Globus pallidus (tissue), 1 donor: Measurements from ENCODE around the gene TRAF3.
"Not testable (repeated sequence)": the region's sequence is repeated elsewhere in the genome, so short reads cannot be mapped to it uniquely, and the experiment has no call there.

Experiments
- DNase-seq: peaks from one replicate; pipeline ENCODE4 v3.0.0-alpha.2; 2015; ENCODE audit warnings: low spot score

TRAF3 gene

DNA sequence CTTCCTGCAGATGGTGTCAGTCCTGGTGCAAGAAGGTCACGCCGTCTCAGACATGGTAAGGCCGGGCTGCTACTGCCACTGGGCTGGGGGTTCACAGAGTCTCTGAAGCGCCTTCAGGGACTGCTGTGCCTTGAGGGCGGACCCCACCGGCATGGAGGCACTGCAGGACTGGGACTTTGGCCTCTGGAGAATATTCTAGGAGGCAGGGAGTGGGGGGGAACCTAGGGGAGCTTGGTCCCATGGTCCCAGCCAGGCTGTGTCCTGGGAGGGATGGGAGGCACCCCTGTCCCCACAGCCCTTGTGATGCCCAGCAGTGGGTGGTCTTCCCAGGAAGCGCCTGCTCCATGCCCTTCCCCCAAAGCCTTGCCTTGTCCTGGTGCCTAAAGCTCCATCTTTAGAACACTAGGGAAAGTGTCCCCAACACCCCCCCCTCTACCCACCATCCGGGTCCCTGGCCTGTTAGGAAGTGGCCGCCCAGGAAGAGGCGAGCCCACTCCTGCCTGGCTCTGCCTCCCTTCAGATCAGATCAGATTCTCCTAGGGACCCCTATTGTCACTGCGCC is 146.8 kb downstream of the TRAF3 start:
- DNase-seq = no peak

DNA sequence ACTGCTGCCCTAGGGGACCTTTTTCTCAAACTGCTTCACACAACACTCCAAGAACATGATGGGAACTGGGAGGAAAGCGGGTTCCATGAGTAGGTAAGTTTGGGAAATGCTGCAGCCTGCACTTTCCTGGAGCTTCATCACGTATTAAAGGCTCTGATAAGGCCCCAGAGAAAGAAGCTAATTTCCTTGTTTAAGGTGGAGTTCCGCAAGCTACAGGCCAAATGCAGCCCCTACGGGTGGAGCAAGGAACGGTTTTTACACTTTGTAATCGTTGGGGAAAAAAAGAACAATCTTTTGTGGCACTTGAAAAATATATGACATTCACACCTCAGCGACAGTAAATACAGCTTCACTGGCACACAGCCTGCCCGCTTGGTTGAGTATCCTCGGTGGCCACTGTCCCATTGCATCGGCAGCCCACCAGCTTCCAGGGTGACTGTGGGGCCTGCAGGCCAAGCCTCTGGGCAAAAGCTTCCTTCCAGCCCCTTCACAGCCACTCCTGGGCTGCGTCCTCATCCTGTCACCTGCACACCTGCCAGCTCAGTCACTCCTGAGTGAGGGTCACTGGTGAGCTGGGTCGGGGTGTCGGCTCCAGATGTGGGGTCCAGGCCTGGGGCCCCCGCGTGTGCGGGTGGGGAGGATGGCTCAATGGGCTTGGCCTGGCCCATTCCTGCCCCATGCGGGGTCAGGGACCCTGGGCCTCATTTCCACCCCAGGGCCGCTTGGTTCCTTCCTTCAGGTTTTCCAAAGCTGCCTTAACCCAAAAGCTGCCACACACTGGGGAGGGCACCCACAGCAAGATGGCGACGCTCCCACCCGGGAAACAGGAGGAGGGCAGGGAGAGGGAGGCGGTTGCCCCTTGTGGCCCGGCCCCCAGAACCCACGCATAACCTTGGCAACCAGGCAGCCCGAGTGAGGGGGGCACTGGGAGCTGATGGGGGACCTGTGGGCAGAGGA is 147.7 kb downstream of the TRAF3 start:
- DNase-seq = no peak

DNA sequence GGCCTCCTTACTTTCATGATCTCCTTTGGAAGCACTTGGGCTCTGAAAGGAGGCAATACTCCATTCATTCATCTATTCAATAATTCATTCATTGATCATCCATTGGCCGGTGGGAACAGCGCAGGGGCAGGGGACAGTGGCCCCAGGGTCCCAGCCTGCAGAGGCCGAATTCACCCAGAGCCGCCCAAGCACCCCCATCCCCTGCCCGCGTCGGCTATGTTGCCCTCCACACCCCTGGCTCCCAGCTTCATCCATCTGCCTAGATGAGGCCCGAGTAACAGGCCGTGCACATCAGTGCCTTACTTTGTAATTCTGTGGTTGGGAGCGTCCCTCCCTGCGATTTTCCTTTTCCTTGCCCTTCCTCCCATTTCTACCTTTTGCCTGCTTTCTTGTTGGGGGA is 148.4 kb downstream of the TRAF3 start:
- DNase-seq = no peak

DNA sequence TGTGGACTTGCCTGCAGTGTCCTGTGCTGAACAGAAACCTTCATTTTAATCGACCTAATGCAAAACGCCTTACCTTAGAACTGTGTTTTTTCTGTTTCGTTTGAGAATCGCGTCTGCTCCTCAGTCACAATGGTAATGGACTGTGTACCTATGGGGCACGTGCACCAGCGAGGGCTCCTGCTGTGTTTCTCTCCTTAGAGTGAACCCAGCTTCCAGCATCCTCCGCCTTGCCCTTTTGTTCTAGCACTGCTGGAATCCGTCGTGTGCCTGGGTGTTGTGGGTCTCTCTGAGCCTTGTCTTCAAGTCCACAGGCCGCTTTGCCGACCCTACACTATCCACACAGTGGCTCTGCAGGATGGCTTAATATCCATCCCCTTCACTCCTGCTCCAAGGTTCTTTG is 148.9 kb downstream of the TRAF3 start:
- DNase-seq = no peak

DNA sequence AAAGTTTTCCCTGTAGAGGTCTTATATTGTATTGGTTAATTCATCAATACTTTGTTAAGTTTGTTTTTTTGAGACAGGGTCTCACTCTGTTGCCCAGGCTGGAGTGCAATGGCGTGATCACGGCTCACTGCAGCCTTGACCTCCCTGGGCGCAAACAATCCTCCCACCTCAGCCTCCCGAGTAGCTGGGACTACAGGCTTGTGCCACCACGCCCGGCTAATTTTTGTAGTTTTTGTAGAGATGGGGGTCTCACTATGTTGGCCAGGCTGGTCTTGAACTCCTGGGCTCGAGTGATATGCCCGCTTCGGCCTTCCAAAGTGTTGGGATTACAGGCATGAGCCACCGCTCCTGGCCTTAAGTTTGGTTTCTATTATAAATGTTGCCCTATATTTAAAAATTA is 149.6 kb downstream of the TRAF3 start:
- DNase-seq = not testable (repeated sequence)

DNA sequence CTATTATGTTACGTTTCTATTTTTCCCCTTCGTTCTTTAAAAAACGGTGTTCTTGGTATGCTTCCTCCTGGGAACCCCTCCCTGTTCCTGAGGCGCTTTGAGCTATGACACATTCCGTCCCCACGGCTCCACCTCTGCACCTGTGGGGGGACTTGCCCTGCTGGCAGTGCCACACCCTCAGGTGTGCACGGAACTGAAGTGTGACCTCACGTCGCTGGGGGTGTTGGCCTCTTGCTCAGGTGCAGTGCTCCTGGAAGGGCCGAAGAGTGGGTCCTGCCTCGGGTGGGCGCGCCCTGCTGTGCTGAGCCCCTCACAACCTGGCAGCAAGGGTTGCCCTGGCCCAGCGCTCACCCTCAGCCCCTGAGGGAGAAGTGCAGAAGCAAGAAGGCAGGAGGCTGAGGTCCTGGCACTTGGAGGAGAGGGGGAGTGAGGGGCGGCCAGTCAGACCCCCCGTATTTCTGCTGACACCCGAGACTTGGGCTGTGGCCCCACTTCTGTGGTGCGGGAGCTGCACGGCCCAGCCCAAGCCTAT is 150.2 kb downstream of the TRAF3 start:
- no peak for DNase-seq

DNA sequence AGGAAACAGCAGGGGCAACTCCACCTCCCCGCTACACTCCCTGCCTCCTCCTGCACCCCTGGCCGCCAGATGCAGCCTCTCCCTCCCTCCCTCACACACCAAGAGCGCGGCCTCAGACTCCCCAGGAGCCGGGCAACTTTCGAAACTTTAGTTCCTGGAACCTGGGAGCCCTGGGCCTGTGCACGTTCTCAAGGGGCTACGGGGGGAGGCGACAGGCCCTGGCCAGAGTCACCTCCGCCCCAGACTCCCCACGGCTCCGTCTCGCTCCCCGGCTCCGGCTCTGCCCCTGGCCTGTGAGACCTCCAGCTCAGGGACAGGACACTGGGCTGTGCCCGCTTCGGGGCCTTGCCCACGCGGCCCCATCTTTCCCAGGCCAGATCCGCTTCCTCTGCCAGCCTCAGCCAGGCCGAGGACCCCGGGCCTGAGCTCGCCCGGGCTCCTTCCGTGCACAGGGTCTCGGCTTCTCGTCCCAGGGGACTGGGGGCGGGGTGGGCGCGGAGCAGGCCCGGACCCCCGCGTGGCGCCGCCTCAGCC is 150.7 kb downstream of the TRAF3 start:
- DNase-seq = no peak

DNA sequence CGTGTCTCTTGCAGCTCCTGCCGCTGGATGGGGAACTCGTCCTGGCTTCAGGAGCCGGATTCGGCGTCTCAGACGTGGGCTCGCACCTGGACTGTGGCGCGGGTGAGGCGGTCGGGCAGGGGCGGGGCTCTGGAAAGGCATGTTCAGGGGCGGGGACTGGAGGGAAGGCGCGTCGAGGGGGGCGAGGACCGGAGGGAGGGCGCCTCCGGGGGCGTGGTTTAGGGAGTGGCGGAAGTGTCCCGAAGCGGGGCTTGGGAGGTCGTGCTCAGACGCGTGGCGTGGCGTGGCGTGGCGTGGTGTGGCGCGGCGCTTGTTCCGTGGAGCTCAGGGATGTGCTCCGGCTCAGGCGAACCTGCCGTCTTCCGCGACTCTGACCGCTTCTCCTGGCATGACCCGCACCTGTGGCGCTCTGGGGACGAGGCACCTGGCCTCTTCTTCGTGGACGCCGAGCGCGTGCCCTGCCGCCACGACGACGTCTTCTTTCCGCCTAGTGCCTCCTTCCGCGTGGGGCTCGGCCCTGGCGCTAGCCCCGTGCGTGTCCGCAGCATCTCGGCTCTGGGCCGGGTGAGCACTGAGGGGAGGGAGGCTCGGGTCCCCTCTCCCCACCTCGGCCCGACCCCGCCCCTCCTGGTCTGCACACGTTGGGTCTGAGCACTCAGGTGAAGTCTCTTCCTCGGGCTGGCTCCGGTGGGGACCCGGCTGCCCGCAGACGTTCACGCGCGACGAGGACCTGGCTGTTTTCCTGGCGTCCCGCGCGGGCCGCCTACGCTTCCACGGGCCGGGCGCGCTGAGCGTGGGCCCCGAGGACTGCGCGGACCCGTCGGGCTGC is 151.4 kb downstream of the TRAF3 start:
- DNase-seq = no peak

DNA sequence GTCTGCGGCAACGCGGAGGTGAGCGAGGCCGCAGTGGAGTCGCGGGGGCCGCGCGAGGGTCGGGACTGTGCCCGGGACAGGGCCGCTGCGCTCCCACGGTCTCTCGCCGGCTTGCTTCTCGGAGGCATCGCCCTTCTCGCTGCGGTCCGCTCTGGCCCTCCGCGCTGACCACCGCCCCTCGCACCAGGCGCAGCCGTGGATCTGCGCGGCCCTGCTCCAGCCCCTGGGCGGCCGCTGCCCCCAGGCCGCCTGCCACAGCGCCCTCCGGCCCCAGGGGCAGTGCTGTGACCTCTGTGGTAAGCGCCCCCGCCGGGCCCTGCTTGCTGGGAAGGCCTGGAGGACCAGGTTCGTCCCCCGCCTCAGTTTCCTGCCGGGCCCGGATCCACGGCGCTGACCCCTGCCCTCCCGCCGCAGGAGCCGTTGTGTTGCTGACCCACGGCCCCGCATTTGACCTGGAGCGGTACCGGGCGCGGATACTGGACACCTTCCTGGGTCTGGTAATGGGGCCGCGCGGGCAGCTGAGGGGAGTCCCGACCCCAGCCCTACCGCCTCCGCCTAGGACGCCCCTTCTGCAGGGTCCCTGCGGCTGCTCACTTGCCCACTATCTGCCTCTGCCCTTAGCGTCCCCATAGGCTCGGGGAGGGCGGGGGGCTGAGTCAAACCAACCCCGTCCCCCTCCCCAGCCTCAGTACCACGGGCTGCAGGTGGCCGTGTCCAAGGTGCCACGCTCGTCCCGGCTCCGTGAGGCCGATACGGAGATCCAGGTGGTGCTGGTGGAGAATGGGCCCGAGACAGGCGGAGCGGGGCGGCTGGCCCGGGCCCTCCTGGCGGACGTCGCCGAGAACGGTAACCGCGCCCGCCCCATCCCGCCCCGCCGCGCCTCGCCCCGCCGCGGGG is 152.2 kb downstream of the TRAF3 start:
- no peak for DNase-seq

DNA sequence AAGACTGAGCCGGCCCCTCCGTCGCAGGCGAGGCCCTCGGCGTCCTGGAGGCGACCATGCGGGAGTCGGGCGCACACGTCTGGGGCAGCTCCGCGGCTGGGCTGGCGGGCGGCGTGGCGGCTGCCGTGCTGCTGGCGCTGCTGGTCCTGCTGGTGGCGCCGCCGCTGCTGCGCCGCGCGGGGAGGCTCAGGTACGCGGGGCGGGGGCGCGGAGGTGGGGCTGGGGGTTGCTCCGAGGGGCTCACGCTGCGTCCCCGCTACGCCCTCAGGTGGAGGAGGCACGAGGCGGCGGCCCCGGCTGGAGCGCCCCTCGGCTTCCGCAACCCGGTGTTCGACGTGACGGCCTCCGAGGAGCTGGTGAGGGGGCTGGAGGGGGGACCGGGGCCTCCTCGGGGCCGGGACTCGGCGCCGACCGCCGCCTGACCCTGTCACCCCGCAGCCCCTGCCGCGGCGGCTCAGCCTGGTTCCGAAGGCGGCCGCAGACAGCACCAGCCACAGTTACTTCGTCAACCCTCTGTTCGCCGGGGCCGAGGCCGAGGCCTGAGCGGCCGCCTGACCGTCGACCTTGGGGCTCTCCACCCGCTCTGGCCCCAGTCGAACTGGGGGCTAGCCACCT is 153.0 kb downstream of the TRAF3 start:
- no peak for DNase-seq

DNA sequence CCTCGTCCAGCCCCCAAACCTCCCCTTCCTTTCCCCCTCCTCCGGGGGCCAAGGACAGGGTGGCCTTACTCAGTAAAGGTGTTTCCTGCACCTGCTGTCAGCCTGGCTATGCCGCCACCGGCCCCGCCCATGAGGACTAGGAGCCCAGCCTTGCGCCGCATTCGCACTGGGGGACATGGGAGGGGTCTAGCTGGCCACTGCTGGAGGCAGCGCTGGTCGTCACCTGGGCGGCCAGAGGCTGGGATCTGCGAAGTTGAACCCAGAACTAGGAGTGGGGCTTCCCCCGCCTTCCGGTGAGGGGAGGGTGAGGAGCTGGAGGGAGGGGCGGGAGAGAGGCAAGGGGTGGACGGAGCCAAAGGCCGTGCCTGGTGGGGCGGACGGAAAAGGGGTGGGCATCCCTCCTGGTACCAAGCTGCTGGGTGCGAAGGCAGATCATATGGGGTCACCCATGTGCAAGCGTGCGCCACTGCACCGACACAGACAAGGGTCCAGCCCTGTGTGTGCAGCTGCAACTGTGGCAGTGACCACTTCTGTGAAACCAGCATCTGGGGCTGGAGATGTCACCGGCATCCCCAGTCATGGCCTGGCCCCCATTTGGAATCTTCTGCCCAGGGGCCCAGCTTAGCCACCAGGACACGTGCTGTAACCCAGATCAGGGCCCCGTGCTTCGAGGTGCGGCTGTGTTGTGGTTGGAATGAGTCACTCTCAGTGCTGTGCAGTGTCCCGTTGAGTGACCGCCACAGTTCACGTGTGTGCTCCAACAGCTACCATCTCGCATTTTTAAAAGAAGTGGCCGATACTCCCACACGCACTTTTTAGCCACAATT is 153.7 kb downstream of the TRAF3 start:
- no peak for DNase-seq

DNA sequence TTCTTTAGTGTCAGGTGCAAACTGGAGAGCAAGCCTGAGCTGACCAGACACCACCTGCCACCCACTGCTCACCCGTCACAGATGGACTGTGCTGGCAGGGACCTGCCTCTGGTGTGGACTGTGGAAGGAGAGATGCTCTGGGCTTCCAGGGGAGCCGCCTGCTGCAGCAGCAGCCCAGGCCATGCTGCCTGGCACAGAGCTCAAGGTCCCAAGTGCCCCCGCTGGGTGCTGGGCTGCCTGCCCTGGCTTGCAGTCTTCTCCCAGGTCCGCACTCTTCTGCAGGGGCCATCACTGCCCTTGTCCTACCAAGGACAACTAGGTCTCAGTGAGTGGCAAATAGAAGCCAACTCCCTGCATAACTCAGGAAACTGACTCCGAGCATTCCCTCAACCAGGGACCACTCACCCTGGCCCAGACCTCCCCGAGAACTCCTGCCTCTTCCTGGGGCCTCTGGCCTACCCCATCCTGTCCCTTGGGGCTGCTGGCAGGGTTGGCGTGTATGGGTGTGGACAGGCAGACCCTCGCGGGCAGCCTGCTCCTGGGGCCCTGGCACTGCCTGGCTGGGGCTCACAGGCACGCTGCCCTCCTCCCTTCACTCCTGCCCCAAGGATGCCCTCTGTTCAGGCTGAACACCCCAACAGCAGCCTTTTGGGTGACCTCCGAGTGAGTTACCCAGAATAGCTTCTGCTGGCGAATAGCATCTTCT is 154.5 kb downstream of the TRAF3 start:
- DNase-seq = no peak

DNA sequence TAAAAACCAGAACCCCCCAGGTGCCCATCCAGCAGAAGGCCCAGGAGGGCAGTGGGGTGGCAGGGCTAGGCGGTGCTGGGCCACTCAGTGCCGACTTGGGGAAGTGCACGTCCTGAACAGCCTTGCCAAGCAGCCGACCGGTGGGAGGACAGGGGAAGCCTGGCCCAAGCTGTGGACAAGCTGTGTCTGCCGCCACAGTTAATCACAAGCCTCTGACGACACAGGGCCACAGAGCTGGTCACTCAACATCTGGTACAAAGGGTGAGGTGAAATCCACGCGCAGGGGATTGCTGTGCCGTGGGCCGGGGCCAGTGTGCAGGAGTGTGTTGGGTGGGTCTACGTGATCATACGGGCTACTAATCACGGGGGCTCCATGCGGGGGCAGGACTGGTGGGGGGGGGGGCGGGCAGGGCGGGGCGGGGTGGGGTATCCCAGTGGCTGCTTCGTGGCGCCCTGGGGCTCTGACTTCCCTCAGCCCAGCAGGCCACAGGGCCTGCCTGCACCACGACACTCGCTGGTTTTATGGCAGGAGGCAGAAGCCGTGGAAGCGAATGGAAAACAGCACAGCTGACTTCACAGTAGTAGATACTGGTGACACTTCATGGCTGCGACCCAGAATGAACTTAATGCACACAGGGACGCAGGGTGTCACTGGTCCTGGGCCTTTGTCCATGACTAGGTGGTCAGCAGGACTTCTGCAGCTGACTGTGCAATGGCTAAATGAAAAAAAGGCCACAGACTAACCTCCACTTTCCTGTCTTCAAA is 155.4 kb downstream of the TRAF3 start:
- DNase-seq = no peak

DNA sequence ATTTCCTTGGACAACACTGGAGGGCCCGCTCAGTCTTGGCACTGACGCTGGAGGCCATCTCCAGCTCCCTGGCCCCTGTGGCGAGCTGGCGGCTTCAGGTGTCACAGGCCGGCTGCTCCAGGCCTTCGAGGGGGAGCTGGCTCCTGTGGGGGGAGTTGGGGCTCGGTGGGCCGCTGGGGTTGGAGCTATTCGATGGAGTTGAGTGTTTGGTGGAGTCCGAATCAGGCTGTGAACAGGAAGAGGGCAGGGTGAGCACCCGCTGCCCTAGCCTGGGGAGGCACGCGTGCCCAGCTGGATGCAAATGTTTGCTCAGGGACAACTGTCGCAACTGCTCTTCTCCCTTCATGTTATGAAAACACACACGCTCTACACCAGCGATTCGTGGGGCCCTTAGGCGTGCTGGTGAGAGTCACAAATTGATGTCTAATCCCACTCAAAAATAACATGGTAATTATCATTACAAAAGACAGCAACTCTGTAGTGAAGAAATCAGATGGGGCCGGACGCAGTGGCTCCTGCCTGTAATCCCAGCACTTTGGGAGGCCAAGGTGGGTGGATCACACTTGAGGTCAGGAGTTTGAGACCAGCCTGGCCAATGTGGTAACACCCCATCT is 156.5 kb downstream of the TRAF3 start:
- DNase-seq = no peak

DNA sequence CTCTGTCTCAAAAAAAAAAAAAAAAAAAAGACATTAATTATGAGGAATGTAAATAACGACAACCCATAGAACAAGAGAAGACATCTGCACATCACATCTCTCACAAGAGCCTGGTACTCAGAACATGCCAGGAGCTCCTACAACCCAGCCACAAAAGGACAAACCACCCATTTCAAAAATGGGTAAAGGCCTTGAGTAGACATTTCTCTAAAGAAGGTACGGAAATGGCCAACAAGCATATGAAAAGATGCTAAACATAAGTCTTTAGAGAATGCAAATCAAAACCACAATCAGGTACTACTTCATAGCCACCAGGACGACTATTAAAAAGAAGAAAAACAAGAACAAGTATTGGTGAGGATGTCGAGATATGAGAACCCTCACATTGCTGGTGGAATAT is 158.5 kb downstream of the TRAF3 start:
- DNase-seq = no peak

DNA sequence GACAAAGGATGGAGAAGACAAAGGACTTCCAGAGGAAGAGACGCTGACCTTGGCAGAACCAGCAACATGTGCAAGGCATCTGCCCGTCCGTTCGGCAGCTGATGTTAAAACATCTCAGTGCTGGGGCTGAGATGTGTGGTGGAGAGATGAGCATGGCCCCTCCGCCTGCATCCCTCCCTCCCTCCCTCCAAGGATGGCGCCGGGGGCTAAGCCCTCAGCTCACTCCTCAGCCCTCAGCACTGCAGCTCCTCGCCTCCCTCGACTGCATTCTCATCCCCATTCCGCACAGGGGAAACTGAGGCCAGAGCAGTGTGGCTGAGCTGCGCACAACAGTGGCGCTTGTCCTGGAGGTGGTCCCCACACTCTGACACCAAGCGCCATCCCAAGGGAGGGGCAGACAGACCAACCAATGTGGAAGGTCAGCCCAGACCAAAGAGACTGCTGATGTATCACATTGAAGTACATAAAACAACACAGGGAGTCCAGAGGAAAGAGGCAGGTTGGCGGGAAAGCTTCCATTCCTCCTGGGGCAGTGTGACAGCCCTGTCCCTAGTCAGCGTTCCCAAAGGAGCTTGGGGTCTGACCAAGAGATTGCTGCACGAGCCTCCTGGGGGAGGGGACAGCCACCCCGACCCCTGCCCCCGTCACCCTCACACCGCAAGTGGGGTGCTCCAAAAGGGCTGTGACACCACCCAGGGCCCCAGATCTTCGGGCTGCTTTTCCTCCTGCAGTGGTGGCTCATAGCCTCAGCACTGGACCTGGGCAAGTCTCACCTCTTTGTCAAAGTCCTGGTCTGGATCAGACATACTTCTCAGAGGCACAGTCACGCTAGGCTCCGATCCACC is 160.3 kb downstream of the TRAF3 start:
- no peak for DNase-seq

DNA sequence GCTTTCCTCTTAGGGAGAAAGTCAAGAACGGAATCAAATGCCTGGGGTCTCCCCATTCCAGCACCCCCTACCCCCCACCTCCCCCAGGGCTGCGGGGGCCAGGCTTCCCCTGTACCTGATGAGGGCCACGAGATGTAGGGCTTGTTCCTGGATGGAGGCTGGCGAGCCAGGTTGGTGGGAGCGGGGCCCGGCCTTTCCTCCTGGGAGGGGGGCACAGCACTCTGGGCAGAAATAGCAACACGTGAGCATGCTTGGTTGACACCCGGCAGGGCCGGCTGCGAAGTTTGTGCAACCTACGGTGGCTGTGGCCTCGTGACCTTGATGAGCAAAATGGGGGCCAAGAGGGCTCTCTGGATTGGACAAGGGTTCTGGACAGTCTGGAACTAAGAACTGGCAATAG is 160.9 kb downstream of the TRAF3 start:
- DNase-seq = no peak
